NCI-H510A (cell line): ENCODE results near the gene TTF2.

Experiments
- DNase-seq: peaks from one replicate; lab custom pipeline; 2025; lab: John Stamatoyannopoulos, UW

The TTF2 gene

DNA sequence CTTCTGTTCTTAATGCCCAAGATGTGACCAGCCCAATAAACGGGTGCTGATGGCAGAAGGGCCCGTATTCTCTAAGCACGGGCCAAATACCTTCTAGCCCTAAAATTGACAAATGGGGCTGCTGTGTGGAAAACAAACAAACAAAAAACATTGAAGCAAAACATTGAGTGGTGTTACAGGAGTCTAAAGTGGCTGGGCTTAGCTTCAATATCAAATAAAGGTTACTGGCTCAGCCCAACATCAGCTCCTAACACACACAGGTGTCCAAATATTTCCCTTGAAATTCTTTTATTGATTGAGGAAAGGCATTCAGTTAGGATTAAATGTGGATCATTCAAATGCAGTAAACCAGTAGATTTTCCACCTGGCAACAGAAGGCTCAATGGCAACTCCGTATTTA, 13.3 kb upstream of the TTF2 start:
- DNase-seq = no peak

DNA sequence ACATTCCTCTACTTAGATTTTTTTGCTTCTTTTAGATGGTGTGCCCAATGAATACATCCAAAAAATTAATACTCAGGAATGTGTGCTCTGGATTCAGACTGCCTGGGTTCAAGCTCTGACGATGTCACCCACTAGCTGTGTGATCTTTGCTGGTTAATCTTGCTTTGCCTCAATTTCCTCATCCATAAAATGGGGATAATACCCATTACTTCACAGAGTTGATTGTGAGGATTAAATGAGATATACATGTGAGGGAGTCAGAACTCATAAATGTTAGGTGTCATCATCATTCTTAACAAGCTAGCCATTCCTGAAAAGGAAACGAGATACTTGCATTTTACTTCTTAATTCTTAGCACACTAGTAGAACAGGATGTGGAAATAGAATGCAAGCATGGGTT, 12.9 kb upstream of the TTF2 start:
- DNase-seq = no peak

DNA sequence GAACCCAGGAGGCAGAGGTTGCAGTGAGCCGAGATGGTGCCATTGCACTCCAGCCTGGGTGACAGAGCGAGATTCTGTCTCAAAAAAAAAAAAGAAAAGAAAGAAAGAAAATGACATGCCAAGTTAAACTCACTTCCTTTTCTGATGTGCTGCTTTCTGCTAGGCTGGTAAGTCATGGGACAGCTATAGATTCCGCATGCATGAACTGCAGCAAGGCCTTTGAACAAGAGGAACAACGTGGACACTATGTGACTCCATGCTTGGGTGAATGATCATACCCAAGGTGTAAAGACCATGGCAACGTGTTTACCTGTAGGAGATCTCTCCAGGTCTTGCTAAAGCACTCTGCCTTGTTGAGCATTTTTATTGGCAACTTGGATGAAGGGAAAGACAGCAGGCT, 10.3 kb upstream of the TTF2 start:
- DNase-seq = no peak

DNA sequence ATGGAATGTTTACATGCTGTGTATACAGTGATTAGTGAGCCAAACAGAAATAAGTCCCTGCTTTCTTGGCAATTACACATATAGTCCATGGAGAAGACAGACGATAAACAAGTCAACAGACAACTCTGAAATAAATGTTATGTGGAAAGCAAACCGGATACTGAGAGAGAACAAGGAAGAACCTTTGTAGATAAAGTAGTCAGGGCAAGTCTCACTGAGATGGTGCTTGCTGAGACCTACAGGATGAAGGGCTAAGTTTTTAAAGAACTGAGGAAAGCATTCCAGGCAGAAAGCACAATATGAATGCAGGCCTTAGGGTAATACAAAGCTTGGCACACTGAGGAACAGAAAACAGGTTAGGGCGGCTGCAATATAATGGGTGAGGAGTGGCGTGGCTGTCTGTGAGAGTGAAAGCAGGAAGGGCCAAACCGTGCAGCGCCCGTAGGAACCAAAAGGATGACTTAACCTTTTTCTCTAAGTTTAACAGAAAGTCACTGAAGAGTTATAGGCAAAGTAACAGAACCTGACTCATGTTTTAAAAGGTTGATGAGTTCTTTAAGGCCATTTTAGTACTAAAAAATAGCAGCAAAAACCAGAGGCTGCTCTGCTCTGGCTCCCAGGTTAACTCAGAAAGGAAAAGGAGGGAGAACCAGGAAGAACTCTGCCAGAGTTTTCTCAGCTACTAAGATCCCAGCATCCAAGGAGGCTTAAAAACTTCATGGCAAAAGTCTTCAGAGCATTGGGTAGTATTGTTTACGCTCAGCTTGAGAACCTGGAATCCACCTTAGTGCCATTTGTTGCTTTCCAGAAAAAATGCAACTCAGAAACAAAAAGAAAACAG, 8.7 kb upstream of the TTF2 start:
- DNase-seq = no peak

DNA sequence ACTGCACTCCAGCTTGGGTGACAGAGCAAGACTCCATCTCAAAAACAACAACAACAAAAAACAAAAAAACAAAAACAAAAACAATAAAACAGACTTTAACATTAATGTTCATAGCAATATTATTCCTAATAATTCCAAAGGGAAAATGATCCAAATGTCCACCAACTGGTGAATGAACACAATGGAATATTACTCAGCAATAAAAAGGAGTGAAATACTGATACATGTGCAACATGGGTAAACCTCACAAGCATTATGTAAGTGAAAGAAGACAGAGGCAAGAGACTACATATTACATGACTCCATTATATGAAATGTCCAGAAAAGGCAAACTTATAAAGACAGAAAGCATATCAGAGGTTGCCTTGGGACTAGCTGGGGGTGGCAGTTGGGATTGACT, 6.1 kb upstream of the TTF2 start:
- DNase-seq = no peak

DNA sequence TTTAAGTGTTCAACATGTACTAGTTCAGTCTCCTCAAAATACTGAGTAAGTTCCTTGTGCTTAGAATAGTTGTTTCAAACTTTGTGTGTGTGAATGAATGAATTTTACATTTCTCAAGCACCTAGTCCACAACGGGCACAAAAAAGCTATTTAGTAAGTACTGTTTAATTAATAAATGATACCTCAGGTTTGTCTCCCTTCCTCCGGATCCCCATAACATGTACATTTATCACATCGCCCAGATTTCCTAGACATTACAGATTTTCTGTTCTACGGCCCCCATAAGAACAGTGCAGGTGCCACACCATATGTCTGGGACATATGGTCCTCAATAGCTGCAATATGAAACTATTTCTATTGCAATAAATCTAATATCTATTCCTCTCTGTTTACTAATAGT, 1.3 kb upstream of the TTF2 start:
- DNase-seq = no peak

DNA sequence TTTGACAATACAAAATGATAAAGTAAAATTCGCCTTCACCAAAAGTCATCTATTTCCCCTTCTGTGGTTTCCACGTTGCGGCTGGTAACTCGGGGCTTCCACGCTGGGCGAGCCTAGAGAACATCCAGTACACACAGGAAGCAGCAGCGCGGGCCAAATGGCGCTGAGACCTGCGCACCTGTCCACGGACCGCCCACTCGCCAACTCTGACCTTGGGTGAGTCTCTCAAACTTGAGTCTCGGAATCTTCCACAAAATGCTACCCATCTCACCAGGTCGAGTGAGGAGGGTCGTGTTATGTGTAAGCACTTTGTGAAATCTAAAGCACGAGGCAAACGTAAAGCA, 820 bp upstream of the TTF2 start:
- DNase-seq = peak; percentile 45

DNA sequence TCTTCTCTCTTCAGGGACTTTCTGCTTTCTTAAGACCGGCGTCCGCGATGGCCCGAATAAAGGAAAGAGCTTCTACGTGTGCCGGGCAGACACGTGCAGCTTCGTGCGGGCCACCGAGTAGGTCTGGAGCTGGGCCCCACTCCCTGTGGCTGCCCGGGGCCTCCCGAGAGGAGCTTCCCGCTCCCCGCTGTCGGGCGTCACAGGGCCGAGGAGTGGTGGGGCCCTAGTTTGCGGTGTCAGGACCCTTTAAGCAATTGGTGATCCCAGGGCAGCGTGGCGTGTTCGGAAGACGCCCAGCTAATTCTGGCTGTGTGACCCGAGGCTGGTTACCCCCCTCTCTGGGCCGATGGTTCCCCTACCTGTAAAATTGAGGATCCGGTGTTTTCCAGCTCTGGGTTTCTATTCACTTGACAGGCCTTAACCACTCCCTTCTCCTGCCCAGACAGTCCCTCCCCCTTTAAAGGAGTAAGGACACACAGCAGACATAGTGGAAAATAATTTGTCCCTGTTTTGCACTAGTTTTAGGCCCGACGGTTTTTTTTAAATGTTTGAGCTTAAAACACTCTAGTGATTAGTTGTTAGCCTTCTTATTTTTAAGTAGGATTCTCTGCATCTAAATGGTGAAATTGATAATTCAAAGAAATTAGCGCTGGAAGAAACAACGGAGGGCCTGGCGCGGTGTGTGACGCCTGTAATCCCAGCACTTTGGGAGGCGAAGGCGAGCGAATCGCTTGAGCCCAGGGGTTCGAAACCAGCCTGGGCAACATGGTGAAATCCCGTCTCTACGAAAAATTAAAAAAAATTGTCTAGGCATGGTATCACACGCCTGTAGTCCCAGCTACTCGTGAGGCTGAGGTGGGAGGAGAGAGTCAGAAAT, 553 bp downstream of the TTF2 start:
- DNase-seq = no peak

DNA sequence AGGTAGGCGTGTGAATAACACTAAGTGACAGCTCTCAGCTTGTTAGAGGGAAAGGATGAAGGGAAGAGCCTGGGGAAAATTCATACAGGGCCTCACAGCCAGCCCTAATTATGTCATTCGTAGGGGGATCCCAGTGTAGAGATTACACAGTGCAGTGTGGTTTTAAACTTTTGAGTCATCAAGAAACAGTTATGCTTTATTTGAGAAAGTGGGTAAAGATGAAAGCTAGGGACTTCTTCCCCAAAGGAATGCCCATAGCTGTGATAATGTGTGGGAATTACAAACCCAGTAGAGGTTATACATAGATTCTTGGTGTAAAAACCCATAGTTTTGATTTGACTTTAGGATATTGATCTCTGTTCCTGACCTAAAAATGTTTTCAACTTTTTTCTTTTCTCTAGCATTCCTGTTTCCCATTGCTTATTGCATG, 1.9 kb downstream of the TTF2 start:
- no peak for DNase-seq

DNA sequence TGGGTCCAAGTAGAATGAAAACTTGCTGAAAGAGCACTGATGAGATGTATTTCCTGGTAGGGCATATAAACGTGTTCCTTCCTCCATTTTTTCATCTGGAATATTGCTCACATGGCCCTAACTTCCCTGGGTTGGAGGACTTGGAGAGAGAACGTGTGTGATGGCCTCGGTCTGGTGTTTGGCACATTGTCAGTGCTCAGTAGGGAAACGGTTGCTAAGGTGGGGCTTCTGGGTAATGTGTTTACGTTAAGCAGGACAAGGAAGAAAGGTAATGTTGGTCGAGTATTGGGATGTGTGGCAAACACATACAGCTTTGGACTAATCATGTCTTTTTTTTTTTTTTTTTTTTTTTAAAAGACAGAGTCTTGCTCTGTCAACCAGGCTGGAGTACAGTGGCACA, 6.2 kb downstream of the TTF2 start:
- DNase-seq = no peak

DNA sequence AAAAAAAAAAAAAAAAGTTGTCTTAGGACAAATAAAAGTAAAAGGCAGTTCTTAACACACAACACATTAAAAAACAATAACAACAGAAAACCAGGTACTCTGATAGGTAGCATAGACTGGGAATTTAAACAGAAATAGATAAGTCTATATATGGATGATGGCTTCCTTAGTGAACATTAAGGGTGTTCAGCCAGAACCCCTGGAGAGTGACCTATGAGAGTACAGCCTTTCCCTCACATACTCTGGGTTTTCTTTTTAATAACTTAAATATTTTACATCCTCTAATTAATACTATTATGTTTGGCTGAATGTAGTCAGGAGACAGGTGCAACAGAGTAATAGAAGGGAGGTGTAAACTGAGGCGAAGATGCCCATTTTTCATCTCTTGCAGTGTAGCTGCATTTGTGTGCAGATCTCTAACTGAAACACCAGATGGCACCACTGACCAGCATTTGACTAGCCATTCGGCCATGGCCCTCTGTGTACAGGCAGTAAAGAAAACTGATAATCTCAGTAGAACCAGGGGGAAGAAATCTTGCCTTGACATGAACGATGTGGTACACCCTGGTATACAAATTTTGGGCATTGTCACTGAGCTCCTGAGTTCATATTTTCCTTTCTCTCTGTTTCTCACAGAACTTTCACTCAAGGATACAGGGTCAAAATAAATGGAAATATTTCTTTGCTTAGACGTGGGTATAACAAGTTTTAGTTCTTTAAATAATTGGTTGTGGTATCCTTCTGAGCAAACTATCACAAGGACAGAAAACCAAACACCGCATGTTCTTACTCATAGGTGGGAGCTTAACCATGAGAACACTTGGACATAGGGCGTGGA, 7.6 kb downstream of the TTF2 start:
- DNase-seq = no peak

DNA sequence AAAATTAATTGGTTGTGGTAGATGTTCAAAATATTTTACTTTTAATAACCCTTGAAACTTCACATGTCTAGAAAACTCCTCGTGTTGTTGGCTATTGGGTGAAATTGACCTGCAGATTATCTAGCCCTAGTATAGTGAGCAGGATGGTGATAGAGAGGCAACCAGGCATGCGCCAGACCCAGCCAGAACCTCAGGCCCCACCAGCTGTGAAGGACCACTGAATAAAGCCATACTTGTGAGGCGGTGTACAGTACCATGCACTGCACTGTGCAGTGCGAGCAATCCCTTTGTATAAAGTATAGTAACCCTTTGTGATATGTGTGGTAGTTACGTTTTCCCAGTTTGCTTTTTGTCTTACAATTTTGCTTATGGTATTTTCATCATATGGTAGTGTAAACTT, 8.5 kb downstream of the TTF2 start:
- DNase-seq = no peak

DNA sequence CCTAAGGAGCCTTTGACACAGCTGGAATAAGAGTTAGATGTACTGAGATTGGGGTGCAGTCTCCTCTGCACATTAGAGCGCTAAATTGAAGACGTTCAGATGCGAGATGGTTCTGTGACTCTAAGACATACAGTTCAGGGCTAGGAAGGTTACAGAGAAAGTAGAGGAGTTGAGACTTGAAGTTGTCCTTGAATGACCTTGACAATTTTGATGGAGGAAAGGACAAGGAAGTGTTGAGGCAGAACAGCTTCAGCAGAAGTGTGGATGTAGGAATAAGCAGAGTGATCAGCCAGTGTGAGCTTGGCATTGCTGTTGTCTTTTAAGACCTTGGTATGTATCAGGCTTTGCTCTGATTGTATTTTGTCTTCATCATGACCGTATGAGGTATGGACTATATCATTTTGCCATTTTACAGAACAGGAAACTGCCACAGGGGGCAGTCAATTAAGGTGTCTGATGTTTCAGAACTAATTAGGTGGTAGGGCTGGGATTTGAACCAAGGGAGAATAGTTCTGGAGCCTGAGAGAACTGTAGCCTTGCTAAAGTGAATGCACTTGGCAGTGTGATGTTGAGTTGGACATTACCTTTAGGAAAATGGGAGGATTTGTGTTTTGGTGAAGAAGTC, 9.2 kb downstream of the TTF2 start:
- DNase-seq = no peak

DNA sequence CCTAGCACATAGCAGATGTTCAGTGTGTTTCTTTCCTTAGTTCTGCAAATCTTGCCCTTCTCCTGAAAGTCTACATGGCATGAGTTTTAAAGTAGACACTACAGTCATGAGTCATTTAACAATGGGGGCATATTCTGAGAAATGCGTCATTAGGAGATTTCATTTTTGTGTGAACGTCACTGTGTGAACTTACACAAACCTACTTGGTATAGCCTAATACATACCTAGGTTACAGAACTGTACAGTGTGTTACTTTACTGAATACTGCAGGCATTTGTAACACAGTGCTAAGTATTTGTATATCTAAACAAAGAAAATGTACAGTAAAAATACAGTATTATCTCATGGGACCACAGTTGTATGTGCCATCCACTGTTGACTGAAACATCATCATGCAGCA, 10.0 kb downstream of the TTF2 start:
- DNase-seq = no peak

DNA sequence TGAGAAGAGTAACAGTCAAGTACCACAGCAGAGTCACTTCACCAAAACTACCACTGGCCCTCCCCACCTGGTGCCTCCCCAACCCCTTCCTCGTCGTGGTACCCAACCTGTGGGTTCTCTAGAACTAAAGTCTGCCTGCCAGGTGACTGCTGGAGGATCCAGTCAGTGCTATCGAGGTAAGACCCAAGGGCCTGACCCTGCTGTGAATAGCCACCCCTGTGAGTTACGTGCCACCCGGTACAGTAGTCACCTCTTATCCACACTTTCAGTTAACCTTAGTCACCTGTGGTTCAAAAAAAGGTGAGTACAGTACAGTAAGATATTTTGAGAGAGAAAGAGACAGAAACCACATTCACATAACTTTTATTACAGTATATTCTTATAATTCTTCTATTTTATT, 16.5 kb downstream of the TTF2 start:
- no peak for DNase-seq

DNA sequence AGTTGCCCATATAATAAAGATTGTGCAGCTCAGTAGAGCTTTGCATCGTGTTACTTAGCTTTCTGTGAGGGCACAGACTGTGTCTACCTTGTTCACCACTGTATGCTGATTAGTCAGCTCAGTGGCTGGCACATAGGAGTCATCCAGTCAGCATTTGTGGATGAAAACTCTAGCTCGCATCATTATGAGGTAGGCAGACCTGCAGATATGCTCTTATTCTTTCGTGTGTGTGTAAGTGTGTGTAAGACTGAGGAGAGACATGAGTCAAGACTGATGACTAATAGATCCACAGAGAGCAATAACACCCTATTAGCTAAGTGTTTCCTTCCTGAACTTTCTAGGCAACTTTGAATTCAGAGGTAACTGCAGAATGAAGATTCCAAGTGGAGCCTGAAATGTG, 17.1 kb downstream of the TTF2 start:
- DNase-seq = no peak

DNA sequence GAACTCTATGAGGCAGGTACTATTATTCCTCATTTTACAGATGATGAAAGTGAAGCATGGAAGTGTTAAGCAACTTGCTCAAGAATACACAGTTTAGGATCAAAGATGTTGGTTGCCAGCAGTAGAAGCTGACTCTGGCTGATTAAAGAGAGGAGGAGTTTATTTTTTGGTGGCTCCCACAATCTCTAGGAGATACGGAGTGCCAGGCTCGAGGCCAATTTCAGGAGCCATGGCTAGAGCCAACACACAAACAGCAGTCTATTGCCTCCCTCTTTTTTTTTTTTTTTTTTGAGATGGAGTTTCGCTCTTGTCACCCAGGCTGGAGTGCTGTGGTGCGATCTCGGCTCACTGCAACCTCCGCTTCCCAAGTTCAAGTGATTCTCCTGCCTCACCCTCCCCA, 19.6 kb downstream of the TTF2 start:
- DNase-seq = no peak

DNA sequence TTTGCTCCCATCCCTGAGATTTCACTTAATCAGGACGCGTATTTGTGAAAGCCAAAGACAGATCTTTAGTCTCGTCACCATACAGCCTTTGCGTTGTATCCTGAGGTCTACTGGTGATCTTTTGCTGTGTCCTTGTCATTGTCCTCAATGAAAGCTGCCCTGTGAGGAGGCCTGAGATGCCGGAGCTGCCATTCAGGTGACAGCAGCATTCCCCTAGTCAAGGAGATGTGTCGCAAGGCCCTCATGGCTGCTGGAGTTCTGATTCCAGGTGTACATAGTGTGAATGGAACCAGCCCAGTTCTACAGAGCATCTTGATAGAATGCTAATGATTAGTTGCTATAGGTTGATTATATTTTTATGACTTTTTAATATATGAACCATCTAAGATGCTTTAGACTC, 24.1 kb downstream of the TTF2 start:
- no peak for DNase-seq

DNA sequence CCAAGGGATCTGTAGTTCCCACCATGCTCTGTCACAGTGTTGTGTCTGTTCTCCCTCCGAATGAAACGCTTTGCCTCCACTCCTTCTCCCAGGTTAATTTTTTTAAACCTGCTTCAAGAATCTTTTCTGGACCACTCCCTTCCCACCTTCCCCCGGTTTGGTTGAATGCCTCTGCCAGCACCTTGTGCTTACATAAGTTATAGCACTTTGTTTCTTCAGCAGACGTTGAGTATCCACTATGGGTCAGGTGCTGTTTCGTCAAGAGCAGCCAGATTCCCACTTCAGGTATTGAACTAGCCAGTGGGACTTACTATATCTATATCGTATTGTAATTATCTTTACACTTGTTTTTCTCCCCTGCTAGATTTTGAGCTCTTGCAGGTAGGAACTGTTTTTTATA, 27.6 kb downstream of the TTF2 start:
- DNase-seq = no peak

DNA sequence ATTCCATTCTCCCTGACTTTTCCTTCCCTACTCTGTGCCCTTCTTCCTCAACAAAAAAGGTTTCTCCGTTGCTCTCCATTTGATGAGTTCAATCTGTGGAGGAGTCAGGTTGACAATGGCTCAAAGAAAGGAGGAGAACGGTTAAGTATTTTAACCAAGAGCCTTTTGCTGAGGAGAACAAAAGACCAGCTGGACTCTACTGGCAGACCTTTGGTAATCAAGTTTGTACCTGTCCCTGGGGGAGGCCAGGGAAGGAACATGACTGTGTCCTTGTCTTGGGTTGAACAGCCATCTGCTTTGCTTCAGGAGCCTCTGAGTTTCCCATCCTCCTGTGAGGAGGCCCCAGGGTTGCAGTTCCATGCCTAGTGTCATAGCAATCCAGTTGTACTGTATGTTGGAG, 29.9 kb downstream of the TTF2 start:
- DNase-seq = no peak

DNA sequence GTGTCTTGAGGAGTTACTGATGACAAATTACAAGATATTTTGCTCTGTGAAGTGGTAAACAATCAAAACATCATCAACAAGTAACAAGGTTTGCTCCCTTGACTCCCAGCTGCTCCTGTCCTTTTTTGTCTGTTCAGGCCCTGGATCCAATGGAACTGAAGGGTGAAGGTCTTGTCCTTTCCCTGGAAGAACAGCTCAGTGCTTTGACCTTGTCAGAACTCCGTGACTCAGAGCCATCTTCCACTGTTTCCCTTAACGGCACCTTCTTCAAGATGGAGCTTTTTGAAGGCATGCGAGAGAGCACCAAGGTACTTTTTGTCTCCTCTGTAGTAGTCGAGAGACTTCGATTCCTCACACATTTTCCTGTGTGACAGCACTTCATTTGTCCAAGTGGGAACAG, 32.5 kb downstream of the TTF2 start:
- DNase-seq = no peak

DNA sequence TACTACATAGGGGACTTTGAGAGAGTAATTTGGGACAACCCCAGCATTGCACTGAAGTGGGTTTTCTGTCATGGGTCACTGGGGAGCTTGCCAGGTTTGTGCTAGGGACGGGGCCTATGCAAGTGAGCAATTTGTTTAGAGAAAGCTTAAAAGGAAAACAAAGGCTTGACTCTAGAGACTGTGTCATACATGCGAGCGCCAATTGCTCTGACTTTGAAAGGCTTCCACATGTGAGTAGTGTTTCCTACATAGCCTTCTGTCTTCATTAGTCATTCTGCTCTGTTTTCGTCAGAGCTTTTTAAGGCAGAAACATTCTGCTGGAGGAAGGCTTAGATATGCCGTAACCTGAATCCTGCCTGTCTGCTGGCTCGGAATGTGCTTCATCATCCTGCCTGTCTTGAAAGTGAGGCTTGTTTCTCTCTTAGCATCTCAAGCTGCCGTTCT, 33.0 kb downstream of the TTF2 start:
- DNase-seq = no peak
